A204.1 (cell line): Measurements from ENCODE around the gene KANK4.

ENCODE experiments used
- FAIRE-seq: peaks from 2 replicates; lab custom pipeline; 2012; peaks lifted over from hg19 to GRCh38; lab: Jason Lieb, UNC

Gene KANK4

DNA sequence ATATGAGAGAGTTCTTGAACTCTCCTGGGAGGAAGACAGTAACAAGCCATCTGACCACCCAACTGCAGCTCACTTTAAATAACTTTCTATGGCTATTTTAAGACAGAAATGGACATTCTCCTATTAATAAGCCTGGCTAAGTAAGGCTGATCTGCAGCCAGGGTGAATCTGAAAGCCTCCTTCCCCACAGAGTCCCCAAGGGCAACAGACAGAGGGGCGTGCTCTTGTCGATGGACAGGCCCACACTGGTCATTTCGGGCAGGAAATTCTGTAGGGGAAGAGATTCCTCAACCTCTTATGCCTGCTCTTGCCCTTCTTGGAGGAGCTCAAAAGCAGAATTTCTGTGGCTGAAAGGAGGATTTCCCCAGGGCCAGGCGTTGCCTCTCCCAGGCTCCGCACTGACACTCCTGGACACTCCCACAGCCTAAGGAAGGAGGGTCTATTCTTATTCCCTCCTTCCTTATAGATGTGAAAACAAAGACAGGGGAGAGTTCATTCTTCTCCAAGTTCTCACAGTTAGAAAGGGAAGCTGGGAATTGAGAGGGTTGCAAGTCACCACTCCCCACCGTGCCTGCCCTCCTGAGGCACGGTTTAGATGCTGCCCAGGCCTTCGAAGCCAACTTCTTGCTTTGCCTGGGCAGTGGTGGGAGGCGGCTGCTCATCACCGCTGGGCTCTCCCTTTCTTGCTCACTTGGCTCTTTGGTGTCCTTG is 17.9 kb upstream of the KANK4 start:
- no peak for FAIRE-seq

DNA sequence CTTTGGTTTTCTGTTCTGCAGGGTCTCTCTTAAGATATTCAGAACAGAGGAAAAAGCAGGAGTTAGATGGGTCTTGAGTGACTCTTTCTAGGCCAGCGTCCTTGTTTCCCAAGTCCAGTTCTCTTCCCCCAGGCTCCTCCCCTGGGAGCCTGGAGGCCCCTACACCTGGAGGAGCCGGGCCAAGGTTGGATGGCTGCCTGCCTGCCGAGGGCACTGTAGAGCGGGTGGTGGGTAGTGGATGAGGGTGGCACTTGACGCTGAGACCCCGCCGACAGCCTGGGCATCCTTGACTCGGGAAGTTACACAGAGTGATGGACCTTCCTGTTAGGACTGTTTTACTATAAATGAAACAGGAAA is 17.4 kb upstream of the KANK4 start:
- FAIRE-seq, result no peak

- FAIRE-seq, result no peak
Observed at GRCh38 chr1:62335656-62336055, 16.4 kb upstream of the KANK4 start.

DNA sequence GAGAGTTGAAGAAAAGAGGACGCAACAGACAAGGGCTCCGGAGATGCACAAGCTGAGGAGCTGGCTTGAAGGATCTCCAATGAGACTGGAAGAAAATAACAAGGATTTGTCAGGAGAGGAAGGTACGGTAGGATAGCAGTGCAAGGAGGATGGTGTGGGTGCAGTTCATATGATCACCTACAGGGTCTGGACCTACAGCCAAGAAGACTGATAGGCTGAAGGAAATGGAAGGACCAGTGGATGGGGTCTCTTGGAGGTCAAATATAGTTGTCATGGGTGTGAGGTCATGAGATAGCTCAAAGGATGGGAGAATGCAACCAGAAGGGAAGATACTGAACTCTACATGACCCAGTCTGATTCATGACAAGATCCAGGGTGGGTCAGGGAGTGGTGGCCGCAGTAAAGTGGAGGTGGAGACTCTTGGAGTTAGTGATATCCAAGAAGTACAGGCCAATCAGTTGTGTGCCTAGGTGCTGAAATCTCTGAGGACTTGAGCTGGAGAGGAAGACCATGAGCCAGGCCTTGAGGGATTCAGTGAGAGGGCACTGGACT is 15.3 kb upstream of the KANK4 start:
- no peak for FAIRE-seq

GRCh38 chr1:62333441-62333840 is 14.2 kb upstream of the KANK4 start:
- FAIRE-seq, result no peak

- FAIRE-seq, result no peak
Observed at GRCh38 chr1:62327360-62328055, 8.3 kb upstream of the KANK4 start.

DNA sequence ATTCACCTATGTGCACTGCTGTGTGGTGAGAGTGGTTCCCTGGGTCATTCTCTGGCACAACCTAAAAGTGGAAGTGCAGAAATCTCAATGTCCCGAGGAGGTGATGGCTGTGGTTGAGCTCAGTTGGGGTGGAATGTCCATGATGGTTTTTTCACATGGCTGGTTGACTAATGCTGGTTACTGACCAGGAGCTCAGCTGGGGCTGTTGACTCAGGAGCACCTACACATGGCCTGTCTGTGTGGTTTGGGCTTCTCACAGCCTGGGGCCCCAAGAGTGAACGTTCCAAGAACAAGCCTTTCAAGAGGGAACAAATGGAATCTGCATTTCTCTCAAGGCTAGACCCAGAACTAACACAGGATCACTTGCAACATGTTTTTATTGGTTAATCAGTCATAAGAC is 6.4 kb upstream of the KANK4 start:
- no peak for FAIRE-seq

DNA sequence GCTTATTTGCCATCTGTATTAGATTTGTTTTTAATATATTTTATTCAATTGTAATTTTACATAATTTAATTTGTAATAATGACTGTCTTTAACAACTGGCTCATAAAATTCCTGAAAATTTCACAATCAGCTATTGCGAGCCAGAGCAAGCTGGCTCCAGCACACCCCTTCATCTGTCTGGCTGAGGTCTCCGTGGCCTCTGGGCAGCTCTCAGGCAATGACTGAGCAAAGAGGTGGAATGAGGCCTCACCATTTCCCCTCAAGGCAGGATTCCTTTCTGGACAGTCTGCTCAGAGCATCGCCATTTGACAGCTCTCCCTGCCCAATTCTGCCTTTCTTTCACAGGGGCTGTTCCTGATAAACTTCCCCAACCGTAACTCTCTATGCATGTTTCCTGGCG is 5.8 kb upstream of the KANK4 start:
- FAIRE-seq, result no peak

- FAIRE-seq, result no peak
Observed at GRCh38 chr1:62321446-62321845, 2.2 kb upstream of the KANK4 start.

DNA sequence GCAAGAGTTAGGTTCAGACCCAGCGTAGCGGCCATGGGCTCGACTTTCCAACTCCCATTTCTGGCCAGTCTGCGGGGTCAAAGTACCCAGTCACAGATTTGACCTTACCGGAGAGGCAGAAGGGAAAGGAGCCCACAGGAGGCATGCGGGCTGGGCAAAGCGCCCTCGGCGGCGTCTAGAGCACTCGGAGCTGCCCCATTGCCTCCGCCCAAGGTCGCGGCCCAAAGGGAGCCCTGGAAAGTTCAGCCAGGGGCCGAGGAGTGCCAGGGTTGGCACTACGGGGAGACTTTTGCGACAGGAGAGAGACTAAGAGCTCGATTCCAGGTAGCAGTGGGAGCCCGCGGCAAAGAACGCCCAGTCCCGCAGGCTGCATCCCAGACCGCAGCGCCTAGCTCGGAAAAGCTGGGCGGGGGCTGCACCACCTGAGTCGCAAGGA is 896 bp downstream of the KANK4 start:
- no peak for FAIRE-seq

GRCh38 chr1:62317021-62317768 is 2.0 kb downstream of the KANK4 start:
- FAIRE-seq, result no peak

- FAIRE-seq, result no peak
Observed at GRCh38 chr1:62316135-62316534, 3.1 kb downstream of the KANK4 start.

GRCh38 chr1:62315387-62315786 is 3.8 kb downstream of the KANK4 start:
- no peak for FAIRE-seq

GRCh38 chr1:62314454-62315350 is 4.5 kb downstream of the KANK4 start:
- FAIRE-seq, result no peak

GRCh38 chr1:62312698-62313097 is 6.5 kb downstream of the KANK4 start:
- no peak for FAIRE-seq

- no peak for FAIRE-seq
Observed at GRCh38 chr1:62311473-62311943, 7.7 kb downstream of the KANK4 start.

DNA sequence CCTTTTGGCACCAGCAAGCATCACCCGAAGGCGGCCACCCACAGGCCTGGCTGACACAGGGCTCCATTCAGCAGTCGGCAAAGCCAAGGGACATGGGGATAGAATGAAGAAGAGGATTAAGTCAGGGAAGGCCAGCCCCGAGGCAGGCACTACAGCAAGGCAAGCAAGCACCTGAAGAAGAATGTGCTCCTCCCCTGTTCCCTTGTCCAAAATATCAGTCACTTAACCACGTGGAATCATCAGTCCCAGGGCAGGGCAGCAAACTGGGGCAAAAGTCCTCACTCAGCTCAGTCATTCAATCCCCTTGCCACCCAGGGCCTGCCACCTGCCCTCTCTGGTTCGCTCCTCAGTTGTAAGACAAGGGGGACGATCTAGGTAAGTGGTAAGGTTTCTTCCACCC is 9.3 kb downstream of the KANK4 start:
- FAIRE-seq, result no peak

DNA sequence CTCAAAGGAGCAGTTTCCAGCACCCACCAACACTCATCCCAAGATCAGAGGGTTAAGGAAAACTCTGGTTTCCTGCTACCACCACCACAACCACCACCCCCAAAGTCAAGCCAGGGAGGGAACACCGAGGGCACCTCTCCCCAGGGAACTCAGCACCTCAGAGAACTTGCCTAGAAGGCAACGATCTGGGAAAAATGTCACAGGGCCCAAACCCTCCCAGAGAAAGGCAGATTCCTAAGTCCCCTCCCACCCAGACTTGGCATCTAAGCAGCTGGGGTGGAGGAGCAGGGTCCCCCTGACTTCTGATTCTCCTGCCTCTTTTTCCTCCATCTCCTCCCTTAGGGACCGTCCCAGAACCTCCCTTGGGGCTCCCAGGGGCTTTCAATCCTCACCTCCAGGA is 10.6 kb downstream of the KANK4 start:
- no peak for FAIRE-seq

DNA sequence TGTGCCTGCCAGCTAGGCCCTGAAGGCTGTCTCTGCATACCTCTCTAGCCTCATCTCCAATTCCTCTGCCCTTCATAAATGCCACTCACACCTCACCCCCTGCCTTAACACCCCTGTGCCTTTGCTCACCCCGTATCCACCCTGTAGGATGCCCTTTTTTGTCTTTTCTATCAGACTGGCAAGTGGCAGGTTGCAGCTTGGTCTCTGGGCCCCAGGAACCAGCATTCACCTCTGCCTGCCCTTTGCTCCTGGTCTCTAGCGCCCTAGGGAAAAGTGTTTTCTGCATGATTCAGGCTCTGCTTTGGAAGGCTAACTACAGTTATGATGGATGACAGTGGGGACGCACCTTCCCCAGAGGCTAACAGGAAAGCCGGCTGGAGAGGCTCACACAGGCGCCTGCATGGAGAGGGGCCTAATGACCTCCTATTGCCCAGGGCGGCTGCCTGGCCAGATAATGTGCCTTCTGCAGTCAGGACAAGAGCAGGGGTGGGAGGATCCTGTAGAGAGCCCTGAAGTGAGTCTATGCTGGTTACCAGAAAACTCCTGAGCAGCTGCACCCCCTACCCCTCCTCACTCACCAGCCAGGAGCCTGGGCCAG is 11.2 kb downstream of the KANK4 start:
- FAIRE-seq, result no peak

DNA sequence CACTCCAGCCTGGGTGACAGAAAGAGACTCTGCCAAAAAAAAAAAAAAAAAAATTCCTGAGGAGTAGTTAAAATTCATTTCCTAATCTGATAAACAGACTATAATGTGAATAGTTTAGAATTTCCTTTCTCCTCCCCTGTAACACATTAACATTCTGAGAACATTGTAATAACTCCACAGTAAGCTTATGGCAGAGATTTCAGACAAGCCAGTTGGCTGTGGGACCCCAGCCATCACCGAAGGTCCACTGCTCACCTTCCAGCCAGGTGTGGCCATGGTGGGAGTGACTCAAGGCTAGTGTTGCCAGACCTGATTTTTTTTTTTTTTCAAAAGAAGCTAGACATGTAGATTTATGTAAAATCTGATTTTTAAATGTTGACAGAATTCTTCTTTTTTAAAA is 11.8 kb downstream of the KANK4 start:
- no peak for FAIRE-seq

DNA sequence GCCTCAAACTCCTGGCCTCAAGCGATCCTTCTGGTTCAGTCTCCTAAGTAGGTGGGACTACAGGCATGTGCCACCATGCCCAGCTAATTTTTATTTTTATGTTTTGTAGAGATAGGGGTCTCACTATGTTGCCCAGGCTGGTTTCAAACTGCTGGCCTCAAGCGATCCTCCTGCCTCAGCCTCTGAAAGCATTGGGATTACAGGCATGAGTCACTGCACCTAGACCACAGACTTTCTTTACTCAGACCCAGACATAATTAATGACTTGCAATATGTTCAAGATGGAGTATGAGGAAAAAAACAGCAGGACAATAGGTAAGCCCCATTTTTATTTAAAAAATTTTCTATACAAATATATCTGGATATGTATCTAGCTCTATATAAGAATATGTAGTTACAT is 13.2 kb downstream of the KANK4 start:
- no peak for FAIRE-seq

GRCh38 chr1:62304975-62305374 is 14.3 kb downstream of the KANK4 start:
- no peak for FAIRE-seq
